Measurements from ENCODE around the gene C14orf132. TPM values are rescaled to one million over a fixed set of nuclear protein-coding genes. Genes with fewer than 3 reads are reported as not detected.
"Not testable (repeated sequence)": the region's sequence is repeated elsewhere in the genome, so short reads cannot be mapped to it uniquely, and the experiment has no call there.

Gene C14orf132
- total RNA-seq = 3.5 and 5.2 TPM in 2 replicates

DNA sequence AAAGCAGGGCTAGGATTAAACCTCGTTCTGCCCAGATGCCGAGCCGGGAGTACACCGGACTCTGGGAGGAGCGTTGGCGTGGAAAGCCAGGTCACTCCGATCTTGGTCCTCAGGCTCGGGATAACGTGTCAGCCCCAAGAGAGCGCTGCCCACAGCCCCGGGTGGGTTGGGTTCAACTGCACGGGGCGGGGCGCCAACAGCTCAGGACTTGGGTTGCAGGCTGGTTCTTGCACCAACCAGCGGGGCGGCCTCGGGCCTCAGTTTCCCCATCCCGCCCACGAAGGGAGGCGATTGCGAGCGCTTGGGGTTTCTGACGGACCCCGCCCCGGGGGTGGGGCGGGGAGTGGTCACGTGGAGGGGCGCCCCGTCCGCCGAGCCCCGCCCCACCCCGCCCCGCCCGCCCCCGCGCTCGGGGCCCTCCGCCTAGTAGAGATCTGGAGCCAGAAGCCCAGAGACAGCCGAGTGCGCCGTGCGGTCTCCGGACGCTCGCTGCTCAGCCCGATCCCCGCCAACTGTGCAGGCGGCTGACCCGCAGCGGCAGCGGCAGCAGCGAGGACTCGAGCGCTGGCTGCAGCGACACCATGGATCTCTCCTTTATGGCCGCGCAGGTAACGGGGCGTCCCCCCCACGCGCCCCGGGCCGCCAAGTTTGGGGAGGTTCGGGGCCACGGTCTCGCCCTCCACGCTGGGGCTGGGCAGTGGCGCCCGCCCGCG lies at the start of gene C14orf132:
Gene C14orf132, plus strand, starts transcription at position 443 of the 713 bp plus-strand sequence. Its CDS starts 139 bp downstream, at position 582.
- DNase-seq (ENCODE audit: low read depth in 2 of 2) = peak in 1 of 2 donors; percentile 17

DNA sequence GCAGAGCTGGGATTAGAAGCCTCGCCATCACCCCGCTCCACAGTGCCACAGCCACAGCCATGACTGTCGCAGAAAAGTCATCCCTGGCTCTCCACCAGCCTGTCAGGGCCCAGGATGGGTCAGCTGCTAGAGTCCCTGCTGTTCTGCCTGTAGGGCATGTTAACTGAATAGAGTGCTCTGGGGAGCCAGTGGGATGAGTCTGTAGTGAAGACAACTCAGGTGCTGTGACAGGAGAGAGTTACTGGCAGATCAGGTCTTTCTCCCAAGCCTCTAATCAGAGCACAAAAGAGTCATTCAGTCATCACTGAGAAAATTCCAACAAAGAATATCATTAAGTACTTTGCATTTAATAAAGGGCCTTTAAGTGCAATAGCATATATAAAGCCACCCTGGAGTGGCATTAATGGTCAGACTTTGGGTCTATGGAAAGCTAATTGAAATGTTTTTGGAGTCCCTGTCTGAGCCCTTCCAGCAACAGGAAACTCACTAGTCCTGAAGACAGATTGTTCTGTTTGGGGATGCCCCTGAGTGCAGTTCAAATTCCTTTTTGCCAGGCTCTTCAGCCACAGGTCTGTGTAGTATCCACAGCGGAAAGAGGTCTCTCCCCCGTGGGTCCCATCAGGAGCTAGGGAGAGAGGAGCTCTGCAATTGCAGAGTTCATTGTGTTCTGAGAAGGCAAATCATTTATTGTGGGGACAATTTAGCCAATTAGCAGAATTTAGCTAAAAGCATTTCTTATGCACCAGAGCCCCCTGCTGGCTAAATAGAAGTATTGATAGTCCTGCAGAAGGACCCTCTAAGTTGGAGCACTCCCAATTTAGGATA lies 45.2 kb upstream of the C14orf132 start:
- DNase-seq (ENCODE audit: low read depth in 2 of 2) = peak; percentile 20 to 57

DNA sequence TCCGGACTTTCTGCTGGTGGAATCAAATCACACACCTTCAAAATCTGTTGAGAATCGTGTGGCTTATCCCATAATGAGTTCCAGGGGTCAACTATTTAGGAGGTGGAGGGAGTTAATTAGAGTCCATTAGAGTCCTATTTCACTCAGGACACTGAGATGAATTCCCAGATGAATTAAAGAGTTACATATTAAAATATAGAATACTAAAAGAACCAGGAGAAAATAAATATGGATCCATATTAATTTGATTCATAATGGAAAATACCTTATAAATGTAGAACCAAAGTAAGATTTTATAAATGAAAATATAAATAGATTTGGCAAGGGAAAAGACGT lies 44.6 kb upstream of the C14orf132 start:
- DNase-seq (ENCODE audit: low read depth in 2 of 2) = no peak

DNA sequence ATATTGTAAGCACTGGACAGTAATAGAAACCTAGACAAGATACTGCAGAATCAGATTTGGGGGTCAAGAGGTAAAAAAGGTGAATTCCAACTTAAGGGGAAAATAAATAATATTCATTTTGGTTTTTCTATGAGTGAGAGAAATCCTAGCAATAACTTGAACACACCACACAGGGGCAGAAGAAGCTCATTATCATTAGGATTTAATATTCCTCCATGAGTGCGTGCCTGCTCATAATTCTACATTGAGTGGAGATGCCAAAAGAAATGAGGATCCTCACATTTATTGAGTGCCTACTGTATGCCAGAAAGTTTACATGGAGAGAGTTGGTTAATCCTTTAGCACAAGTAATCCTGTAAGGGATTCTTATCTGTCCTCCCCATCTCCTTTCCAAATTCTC lies 40.5 kb upstream of the C14orf132 start:
- peak in 1 of 2 donors; percentile 20 for DNase-seq (ENCODE audit: low read depth in 2 of 2)

DNA sequence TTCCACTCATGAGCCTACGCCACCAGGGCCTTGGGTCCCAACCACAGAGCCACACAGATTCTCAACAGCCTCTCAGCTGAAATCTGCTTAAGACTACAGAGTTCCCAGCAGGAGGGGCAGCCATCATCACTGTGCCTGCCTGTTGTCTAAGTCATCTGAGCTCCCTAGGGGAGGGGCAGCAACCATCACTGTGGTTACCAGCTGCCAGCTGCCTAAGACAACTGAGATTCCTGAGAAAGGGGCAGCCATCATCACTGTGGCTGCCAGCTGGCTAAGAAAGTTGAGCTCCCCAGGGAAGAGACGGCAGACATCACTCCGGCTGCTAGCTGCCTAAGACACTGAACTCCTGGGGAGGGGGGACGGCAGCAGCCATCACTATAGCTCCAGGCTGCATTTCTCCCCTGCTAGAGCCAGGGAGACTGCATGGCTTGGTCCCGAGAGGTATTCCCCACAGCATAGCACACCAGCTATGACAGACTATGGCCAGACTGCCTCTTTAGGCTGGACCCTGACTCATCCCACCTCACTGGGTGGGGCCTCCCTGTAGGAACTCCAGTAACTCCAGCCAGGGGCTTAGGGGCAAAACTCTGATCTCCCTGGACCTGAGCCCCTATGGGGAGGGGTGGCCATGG lies 37.2 kb upstream of the C14orf132 start:
- no peak for DNase-seq (ENCODE audit: low read depth in 2 of 2)

DNA sequence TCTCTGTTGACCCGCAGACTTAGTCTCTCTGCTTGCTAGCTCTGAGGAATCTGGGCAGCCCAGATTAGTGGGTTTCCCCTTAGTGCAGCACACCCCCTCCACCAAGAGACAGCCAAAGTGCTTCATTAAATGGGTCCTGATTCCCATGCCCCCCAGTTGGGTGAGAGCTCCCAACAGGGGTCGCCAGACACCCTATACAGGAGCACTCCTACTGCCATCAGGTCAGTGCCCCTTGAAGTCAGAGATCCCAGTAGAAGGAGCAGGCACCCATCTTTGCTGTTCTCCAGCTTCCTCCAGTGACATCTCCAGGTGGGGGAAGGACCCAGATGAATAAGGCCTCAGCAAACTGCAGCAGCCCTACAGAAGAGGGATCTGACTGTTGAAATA lies 36.7 kb upstream of the C14orf132 start:
- no peak for DNase-seq (ENCODE audit: low read depth in 2 of 2)

DNA sequence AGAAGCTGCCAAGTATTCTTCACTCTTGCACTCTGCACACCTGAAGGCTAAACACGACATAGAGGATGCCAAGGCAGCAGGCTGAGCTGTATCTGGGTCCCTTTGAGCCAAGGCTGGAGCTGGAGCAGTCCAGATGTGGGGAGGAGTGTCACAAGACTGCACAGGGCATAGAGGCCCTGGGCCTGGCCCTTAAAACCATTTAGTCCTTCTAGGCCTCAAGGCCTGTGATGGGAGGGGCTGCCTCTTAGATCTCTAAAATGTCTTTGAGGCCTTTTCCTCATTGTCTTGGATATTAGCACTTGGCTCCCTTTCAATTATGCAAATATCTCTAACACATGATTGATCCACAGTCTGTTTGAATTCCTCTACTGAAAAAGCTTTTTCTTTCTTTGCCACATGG lies 28.0 kb upstream of the C14orf132 start:
- no peak for DNase-seq (ENCODE audit: low read depth in 2 of 2)

DNA sequence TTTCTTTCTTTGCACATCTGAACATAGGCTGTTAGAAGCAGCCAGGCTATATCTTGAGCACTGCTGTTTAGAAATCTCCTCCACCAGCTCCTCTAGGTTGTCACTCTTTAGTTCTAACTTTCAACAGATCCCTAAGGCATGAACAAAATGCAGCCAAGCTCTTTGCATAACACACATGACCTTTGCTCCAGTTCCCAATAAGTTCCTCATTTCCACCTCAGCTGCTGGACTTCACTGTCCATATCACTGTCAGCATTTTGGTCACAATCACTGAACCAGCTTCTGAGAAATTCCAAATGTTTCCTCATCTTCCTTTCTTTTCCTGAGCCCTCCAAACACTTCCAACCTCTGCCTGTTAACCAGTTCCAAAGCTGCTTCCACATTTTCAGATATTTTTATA lies 27.6 kb upstream of the C14orf132 start:
- DNase-seq (ENCODE audit: low read depth in 2 of 2) = no peak

DNA sequence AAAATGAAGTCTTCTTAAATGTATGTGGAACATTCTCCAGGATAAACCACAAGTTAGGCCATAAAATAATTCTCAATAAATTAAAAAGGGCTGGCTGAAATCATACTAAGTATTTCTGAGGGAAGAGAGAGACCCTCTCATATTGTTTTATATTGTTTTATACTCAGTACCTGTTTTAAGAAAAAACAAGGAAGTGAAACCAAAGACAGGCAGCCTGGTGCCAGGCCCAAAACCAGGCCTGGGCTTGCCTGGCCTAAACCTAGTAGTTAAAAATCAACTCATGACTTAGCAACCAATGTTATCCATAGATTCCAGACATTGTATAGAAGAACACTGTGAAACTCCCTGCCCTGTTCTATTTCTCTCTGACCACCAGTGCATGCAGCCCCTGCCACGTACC lies 26.4 kb upstream of the C14orf132 start:
- not testable (repeated sequence) for DNase-seq (ENCODE audit: low read depth in 2 of 2)

DNA sequence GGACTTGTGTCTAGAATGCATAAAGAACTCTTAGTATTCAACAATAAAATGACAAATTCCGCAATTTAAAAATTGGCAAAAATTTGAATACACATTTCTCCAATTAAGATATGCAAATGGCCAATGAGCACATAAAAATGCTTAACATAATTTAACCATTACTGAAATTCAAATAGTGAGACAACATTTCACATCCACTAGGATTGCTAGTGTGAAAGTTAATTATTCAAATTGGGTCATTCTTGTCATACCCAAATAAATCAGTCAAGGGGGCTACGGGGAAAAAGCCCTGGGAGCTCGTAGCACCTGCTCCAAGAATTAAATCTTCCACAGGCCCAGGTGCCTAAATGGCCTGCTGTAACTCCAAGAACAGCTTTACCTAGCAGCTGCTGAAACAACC lies 25.0 kb upstream of the C14orf132 start:
- DNase-seq (ENCODE audit: low read depth in 2 of 2) = no peak

DNA sequence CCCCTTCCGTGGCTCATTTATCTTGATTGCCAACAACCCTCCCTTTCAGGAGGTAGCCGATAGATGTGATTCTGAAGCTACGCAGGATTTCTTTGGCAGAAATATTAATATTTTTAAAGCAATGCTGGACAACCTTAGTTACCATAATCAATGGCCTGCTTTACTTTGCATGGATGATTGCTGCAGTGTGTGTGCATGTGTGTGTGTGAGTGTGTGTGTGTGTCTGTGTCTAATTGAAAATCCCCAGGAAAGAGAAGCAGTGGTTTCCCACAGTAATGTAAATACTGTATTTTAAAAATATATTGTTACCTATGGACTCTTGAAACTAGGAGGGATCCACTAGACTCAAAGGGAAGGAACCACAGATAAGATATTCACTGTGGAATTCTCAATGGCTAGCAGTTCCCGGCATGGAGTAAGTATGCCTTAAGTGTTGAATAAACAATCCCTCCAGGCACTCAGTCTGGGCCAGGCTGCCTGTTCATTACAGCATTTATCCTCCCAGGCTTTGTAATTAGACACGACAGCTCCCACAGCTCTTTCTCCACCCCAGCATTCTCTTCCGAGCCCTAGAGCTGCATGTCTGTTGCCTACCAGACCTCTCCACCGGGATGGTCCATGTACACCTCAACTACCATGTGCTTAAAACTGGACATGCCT lies 22.5 kb upstream of the C14orf132 start:
- no peak for DNase-seq (ENCODE audit: low read depth in 2 of 2)

DNA sequence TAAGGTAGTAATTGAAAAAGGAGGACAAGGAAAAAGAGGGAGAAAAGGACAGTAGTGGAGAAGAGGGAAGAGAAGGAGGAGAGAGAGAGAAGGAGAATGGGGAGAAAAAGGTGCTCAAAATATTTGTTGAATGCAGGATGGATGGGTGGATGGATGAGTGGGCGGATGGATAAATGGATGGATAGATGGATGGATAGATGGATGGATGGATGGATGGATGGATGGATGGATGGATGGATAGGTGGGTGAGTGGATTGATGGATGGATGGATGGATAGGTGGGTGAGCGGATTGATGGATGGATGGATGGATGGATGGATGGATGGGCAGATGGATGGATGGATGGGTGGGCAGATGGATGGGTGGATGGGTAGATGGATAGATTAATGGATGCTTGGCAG lies 21.3 kb upstream of the C14orf132 start:
- no peak for DNase-seq (ENCODE audit: low read depth in 2 of 2)

DNA sequence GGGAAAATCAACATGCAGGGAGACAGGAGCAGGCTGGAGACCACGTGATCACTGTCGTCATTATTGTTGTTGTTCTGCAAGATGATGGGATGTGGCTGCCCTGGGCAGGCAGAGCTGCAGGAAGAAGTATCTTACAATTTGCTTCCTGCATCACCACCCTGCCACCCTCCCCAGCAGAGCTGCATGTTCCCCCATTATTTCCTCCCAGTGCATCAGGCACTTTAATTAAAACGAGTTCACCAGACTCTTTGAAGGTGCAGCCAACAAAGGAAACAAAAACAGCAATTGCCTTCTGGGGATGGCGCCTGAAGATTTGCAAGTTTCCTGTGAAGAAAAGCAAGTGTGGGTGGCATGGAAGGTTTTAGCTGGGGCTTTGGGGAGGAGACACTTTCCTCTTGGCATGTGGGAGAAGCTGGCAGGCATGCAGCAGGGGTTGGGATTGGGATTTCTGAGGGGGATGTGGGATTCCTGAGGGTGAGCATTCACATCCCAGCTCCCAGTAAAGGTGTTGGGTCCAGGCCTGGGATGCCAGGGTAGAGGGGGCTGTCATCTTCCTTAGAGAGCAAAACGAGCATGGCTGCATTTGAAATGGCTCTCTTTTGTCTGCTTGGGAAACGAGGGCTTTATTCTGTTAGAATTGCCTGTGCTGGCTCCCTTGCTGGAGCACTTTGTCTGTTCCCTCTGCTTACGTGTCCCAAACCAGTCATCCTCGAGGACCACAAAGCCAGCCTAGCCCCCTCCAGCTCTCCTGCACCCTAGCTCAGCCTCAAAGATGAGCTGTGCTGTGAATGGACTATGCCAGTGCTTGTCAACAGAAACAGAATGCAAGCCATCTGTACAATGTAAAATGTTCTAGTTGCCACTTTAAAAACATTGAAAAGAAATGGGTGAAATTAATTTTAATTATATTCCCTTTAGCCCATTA lies 11.5 kb upstream of the C14orf132 start:
- DNase-seq (ENCODE audit: low read depth in 2 of 2) = no peak

DNA sequence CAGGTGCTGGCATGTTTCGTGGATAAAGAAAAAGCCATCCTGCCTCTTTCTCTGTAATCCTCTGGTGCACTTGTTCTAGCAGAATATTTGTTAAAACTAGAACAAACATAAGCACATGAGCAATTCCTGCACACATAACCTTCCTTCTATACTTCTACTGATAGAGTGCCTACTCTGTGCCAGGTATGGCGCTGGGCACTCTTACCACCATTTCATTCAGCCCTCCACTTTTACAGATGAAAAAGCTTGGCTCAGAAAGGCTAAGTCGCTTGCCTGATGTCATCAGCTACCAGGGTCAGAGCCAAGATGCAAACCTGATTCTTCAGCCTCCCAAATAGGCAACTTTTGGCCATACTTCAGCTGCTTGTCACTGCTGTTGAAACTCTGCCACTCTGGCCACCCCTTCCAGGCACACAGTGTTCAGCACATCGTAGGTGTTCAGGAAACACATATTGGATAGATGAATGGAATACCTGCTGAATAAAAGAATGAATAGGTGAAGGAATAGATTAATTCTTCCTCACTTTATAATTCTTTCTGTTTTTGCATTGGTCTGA lies 10.0 kb upstream of the C14orf132 start:
- no peak for DNase-seq (ENCODE audit: low read depth in 2 of 2)

DNA sequence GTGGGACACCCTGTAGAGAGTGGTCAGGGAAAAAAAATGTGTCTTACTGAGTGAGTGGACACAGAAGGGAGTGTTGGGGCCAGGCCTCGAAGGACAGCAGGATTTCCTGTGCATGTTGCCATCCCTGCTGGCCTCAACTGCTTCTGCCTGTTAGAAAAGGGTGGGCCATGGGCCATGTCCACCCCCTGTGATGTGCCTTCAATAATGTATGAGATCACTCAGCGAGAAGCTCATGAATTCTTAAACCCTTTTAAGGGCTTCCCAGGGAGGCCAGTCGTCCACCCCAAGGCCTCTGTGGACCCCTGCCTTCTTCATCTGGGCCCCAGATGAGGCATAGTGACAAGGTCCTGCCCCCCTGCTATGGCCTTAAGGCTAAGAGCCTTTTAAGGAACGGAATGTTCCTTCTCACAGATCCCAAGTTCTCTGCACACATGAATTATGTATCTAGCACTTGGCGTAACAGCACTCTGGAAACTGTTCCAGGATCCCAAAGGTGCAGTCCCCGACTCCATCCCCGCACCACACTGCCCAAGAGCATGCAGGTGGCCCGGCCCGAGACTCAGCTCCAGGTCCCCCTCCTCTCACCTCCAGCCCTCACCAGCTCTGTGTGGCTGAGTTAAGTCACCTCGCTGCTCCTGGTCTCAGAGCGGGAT lies 8.9 kb upstream of the C14orf132 start:
- DNase-seq (ENCODE audit: low read depth in 2 of 2) = no peak

DNA sequence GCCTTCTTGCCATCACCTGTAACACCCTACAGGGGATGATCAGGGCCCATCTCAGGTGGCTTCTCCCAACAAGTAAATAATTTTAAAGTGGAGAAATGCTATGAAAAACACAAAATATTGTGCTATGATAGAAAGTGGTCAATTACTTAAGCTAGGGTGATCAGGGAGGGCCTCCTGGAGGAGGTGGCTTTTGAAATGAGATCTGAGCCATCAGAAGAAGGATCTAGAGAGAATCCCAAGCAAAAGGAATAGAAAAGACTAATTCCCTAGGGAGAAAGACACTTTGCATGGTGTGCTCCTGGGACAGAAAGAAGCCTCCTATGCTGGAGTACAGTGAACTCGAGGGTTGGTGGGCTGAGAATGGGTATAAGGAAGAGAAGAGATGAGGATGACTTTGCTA lies 7.5 kb upstream of the C14orf132 start:
- DNase-seq (ENCODE audit: low read depth in 2 of 2) = no peak

DNA sequence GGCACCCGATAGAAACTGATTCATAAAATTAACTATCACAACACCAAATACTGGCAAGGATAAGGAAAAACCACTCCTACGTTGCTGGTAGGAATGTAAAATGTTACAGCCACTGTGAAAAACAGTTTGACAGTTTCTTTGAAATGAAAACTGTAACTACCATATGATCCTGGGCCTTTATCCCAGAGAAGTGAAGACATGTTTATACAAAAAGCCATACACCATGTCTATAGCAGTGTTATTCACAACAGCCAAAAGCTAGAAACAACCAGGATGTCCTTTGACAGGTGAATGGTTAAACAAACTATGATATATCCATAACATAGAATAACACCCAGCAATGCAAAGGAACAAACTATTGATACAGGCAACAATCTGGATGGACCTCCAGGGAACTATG lies 3.7 kb upstream of the C14orf132 start:
- no peak for DNase-seq (ENCODE audit: low read depth in 2 of 2)

DNA sequence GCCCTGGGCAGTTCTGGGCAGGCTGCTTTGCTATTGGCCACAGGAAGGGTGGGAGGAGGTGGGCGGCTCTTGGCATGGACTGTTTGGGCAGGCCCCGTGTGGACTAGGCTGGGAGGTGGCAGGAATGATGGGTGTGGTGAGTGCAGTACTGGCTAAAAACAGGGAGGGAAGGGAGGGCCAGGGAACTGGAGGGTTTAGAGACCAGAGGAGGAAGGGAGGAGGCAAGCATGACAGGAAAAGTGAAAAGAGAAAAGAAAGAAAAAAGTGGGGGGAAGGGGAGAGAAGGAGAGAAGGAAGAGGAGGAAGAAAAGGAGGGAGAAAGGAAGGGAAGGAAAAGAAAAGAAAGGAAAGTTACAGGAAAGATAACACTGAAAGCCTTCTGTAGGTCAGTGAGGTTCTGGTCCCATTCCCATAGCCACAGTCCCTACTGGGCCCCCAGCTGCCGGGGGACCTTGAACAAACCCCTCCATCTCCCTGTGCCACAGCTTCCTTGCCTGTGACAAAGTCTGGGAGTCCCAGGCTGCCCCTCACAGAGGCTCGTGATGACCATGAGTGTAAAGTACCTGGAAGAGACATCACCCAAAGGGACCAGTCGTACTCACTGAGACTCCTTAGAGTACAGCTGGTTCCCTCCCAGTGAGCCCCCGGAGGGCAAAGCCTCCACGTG lies 1.1 kb upstream of the C14orf132 start:
- no peak for DNase-seq (ENCODE audit: low read depth in 2 of 2)

DNA sequence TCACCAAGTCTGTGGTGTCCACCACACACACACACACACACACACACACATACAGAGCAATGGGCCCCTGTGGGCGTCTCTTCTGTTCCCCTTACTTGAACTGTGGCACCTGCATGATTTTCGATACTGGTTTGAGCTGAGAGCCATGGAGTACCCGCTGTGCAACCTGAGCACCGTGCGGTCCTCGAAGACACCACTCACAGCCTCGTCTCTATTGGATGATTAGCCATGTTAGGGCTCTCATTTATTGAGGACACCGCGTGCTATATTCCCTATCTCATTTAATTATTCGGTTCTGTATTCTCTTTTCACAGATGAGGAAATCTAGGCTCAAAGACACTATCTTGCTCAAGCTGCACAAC lies 623 bp upstream of the C14orf132 start:
- DNase-seq (ENCODE audit: low read depth in 2 of 2) = no peak

Data from dermis microvascular lymphatic vessel endothelial cell (primary cell).